K562 (cell line): ENCODE data around the gene SS18L1. TPM values are rescaled to one million over a fixed set of nuclear protein-coding genes. Genes with fewer than 3 reads are reported as not detected.
A peak's percentile ranks its signal among the peaks of the same experiment; 100 is the strongest.

Experiments
- AFF1 ChIP-seq, 2 experiments: fragments of 450-650 bp; IDR thresholded peaks; 2 replicates each; pipeline ENCODE4 v1.6.1; 2018; ENCODE audit warnings: mild to moderate bottlenecking in 2 of 2, low read depth in 1 of 2; ENCODE audit not compliant: partially characterized antibody in 2 of 2
- ATF7 ChIP-seq: fragments of 450-650 bp; IDR thresholded peaks from 2 replicates; pipeline ENCODE4 v1.7.1; 2014; ENCODE audit warnings: mild to moderate bottlenecking, moderate library complexity
- GABPB1 ChIP-seq: sonication (generic); formaldehyde crosslinking; IDR thresholded peaks from 2 replicates; pipeline ENCODE4 v1.8.0; 2022; ENCODE audit warnings: mild to moderate bottlenecking, missing genetic modification reagents
- MGA ChIP-seq: fragments of 450-650 bp; IDR thresholded peaks from 2 replicates; pipeline ENCODE4 v1.6.1; 2016; ENCODE audit warnings: mild to moderate bottlenecking, moderate library complexity
- NR2C1 ChIP-seq, 2 experiments: fragments of 450-650 bp; IDR thresholded peaks; 2 replicates each; pipeline ENCODE4 v1.6.1; 2017; ENCODE audit warnings: mild to moderate bottlenecking in 2 of 2, antibody characterized with exemption in 1 of 2, inconsistent platforms in 1 of 2, missing compliant biosample characterization in 1 of 2, missing genetic modification characterization in 1 of 2
- TARDBP ChIP-seq: fragments of 450-650 bp; IDR thresholded peaks from 2 replicates; pipeline ENCODE4 v1.6.1; 2016
- ZNF395 ChIP-seq: fragments of 200-800 bp; sonication (Bioruptor generic); IDR thresholded peaks from 2 replicates; pipeline ENCODE4 v1.6.1; 2017; ENCODE audit warnings: missing genetic modification characterization, missing compliant biosample characterization
- polyA plus RNA-seq, 8 experiments: library from polyadenylated mRNA; depleted of rRNA in 4 of 8; stranded (reverse) in 5 of 8; unstranded in 3 of 8; fragments of >200 nt; fragmentation: Nextera tagmentation in 2 of 8; fragmentation: Illumina TruSeq in 1 of 8; extraction: Ambion mirVana in 2 of 8; extraction: Trizol in 1 of 8; gene quantifications; 2 replicates each; pipeline versions ENCODE4 v1.2.1 to v1.2.3, GENCODE V29; 2011 to 2014; ENCODE audit warnings: inconsistent platforms in 1 of 8, missing spikeins in 1 of 8
- total RNA-seq, 7 experiments: library from RNA; depleted of rRNA in 6 of 7; stranded (reverse); fragments of >200 nt in 6 of 7; fragmentation: Illumina TruSeq in 2 of 7; extraction: Trizol in 2 of 7; gene quantifications; 2 replicates each; pipeline versions ENCODE4 v1.2.1 to v1.2.3, GENCODE V29; 2011 to 2021; ENCODE audit warnings: low replicate concordance in 1 of 7

SS18L1 gene
- total and polyA plus RNA-seq, 9 of the 15 experiments (the other 6 are each of a cell fraction or from before 2014, with no cell fraction given) = 2.7 to 28.3 (median 15.1) TPM

GRCh38 chr20:62146019-62146755 lies 2.6 kb downstream of the SS18L1 start (continued):
- peak; percentile 99 for TF ChIP-seq MGA
- TF ChIP-seq ZNF395 (CRISPR knock-in tag) = peak; percentile 86
- peak in 1 of 2 experiments; percentile 74 for TF ChIP-seq AFF1 (IDR thresholded peaks at IDR 0.05; ENCODE audit: low read depth in 1 of 2, partially characterized antibody in 2 of 2)
- no peak for TF ChIP-seq NR2C1 (IDR thresholded peaks at IDR 0.05)
- TF ChIP-seq NR2C1 (tag; IDR thresholded peaks at IDR 0.05) = peak; percentile 67; the same call in 1 of the 2 replicates
- peak; percentile 74 for TF ChIP-seq ATF7
- no peak for TF ChIP-seq TARDBP
- 0 out of 2 replicates have a peak, but pooled peaks have one; percentile 43 for TF ChIP-seq GABPB1
